BJ (cell line): ENCODE results near the gene AWAT2. TPM values are rescaled to one million over a fixed set of nuclear protein-coding genes. Genes with fewer than 3 reads are reported as not detected.

Source experiments
- CTCF ChIA-PET: fragments of 350-600 bp; formaldehyde crosslinking; extraction: SDS; loops from one replicate; lab custom pipeline; 2021; ENCODE audit warnings: antibody characterized with exemption, inconsistent platforms; lab: Yijun Ruan, JAX
- POLR2A ChIA-PET: fragments of 300-600 bp; sonication (Branson Sonifier 250); formaldehyde crosslinking; extraction: SDS; loops from one replicate; lab custom pipeline; 2021; ENCODE audit warnings: antibody characterized with exemption; lab: Charles Lee
- DNase-seq: peaks from one replicate; pipeline ENCODE4 v3.0.0-alpha.2; 2011; ENCODE audit warnings: low read depth
- H3K27me3 ChIP-seq: 2 replicates; pipeline ENCODE4 v1.6.0; 2011; ENCODE audit warnings: low read length; ENCODE audit not compliant: control insufficient read depth, insufficient read depth
- H3K36me3 ChIP-seq: 2 replicates; pipeline ENCODE4 v1.5.1; 2011; ENCODE audit warnings: low read length; ENCODE audit not compliant: control insufficient read depth, insufficient read depth
- H3K4me3 ChIP-seq: 2 replicates; pipeline ENCODE4 v1.5.1; 2011; ENCODE audit warnings: low read depth, mild to moderate bottlenecking, control low read depth, low read length
- CTCF ChIP-seq: IDR thresholded peaks from 2 replicates; pipeline ENCODE4 v1.5.1; 2011; ENCODE audit warnings: low read depth, mild to moderate bottlenecking, control low read depth, inconsistent platforms, low read length, moderate library complexity; ENCODE audit not compliant: insufficient read depth
- polyA plus RNA-seq: library from polyadenylated mRNA; depleted of rRNA; stranded (reverse); fragments of >200 nt; gene quantifications from 2 replicates; pipeline ENCODE4 v1.2.3, GENCODE V29; 2011

The AWAT2 gene
- polyA plus RNA-seq, 1 experiment: not detected

GRCh38 chrX:70087857-70088630 lies 38.3 kb upstream of the AWAT2 start:
- ChIA-PET CTCF (interaction anchor here (1.0 to 3.2 kb wide), 3 partner anchors 9 to 57 kb away, joined by 3 to 25 read pairs (median 6); partner anchors contain the start of gene IGBP1), POLR2A (no interaction called here)
- H3K27me3 ChIP-seq: no peaks in the 10 kb centered on the region
- H3K4me3 ChIP-seq: no peak overlapping the region
- no peak for TF ChIP-seq CTCF
- H3K36me3 ChIP-seq: no peaks in the 10 kb centered on the region
- no peak for DNase-seq

GRCh38 chrX:70084592-70085240 lies 35.0 kb upstream of the AWAT2 start:
- ChIA-PET CTCF (no interaction called here), POLR2A (no interaction called here)
- no peak for TF ChIP-seq CTCF
- Histone ChIP-seq H3K4me3 (no peak overlapping the region), H3K27me3 (no peaks in the 10 kb centered on the region), H3K36me3 (no peaks in the 10 kb centered on the region)
- no peak for DNase-seq

GRCh38 chrX:70082723-70083122 lies 33.0 kb upstream of the AWAT2 start:
- no peaks in the 10 kb centered on the region for H3K27me3 ChIP-seq
- ChIA-PET CTCF (interaction anchor here (1.8 kb wide), 1 partner anchor 14 kb away, joined by 9 read pairs; no protein-coding TSS in a partner anchor), POLR2A (no interaction called here)
- no peak for TF ChIP-seq CTCF
- no peaks in the 10 kb centered on the region for H3K36me3 ChIP-seq
- H3K4me3 ChIP-seq: no peak overlapping the region
- no peak for DNase-seq

- no peak for TF ChIP-seq CTCF
- no peak for DNase-seq
- no peak overlapping the region for H3K4me3 ChIP-seq
- H3K36me3 ChIP-seq: no peaks in the 10 kb centered on the region
- ChIA-PET CTCF (interaction anchor here (3.1 kb wide), 1 partner anchor 17 kb away, joined by 10 read pairs; no protein-coding TSS in a partner anchor), POLR2A (no interaction called here)
- H3K27me3 ChIP-seq: no peaks in the 10 kb centered on the region
Measured at GRCh38 chrX:70079870-70080269, 30.1 kb upstream of the AWAT2 start.

GRCh38 chrX:70079297-70079696 lies 29.6 kb upstream of the AWAT2 start:
- no peak for TF ChIP-seq CTCF
- H3K4me3 ChIP-seq: no peak overlapping the region
- no peak for DNase-seq
- H3K27me3 ChIP-seq: no peaks in the 10 kb centered on the region
- POLR2A ChIA-PET: no interaction called here
- CTCF ChIA-PET: interaction anchor here (3.1 kb wide), 1 partner anchor 18 kb away, joined by 10 read pairs; no protein-coding TSS in a partner anchor
- H3K36me3 ChIP-seq: no peaks in the 10 kb centered on the region
